ENCODE results near the gene PTPRT.

DNA sequence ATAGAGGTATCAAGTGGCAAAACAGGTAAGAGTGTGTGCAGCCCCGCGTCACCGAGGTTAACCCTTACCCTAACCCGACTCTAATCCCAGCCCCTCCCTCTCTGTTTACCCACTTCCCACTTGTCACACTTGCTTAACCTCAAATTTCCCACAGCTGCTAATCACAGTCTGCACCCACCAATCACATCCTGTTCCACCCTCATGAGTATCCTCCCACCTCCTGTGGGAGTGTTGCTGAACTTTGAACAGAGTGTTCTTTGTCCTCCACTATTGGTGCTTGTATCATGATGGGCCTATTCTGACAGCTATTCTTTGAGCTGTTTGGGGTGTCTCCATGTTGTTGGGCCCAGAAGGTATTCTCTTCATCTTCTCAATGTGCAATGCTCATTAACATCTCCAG, 487.8 kb downstream of the PTPRT start:
- TF ChIP-seq, protein P1, sequence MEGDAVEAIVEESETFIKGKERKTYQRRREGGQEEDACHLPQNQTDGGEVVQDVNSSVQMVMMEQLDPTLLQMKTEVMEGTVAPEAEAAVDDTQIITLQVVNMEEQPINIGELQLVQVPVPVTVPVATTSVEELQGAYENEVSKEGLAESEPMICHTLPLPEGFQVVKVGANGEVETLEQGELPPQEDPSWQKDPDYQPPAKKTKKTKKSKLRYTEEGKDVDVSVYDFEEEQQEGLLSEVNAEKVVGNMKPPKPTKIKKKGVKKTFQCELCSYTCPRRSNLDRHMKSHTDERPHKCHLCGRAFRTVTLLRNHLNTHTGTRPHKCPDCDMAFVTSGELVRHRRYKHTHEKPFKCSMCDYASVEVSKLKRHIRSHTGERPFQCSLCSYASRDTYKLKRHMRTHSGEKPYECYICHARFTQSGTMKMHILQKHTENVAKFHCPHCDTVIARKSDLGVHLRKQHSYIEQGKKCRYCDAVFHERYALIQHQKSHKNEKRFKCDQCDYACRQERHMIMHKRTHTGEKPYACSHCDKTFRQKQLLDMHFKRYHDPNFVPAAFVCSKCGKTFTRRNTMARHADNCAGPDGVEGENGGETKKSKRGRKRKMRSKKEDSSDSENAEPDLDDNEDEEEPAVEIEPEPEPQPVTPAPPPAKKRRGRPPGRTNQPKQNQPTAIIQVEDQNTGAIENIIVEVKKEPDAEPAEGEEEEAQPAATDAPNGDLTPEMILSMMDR (IDR thresholded peaks at IDR 0.05): no peak
- TF ChIP-seq POLR2A (IDR thresholded peaks at IDR 0.05): no peak
